NCI-H128 (cell line): Measurements from ENCODE around the gene UNC5CL.

Experiments used
- DNase-seq: peaks from one replicate; lab custom pipeline; 2025; ENCODE audit not compliant: unreplicated experiment; lab: John Stamatoyannopoulos, UW

Gene UNC5CL

DNA sequence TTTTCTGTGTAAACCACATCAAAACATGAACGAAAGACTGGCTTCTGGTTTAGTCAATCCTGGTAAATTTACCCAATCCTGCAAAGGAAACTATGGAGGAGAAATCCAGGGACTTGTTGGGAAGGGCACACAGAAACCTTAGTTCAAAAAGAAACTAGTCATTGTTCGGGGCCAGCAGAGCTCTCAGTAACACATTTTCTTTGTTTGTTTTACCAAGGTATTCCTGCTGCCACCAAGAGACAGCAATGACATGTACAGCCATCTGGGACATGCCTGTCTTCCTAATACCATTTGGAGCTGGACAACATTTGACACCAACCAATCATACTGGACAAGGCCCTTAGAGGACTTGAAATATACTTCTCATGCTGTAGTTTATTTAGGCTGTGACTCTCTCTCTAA, 24.9 kb upstream of the UNC5CL start:
- no peak for DNase-seq

- no peak for DNase-seq
These were observed 23.0 kb upstream of the UNC5CL start for GRCh38 chr6:41062056-41062455.

GRCh38 chr6:41061196-41061726, 22.2 kb upstream of the UNC5CL start:
- DNase-seq = no peak

DNA sequence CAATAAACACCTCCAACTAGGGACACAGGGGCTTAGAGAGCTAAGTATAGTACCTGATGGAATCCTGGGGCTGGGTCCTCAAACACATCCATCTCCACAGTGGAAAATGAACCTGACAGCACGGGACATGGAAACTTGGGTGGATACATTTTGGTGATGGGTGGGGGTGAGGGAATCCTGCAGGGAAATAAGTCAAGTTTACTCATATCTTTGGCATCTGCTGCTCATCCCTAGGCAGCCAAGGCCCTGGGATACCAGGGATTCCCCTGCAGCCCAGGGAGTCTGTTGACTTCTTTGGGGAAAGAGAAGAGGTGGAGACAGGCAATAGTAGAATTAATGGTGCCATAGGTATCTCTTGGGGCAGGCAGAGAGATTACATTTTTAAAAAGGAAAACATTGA, 20.5 kb upstream of the UNC5CL start:
- DNase-seq = no peak

- no peak for DNase-seq
These were observed 19.8 kb upstream of the UNC5CL start for GRCh38 chr6:41058783-41059181.

GRCh38 chr6:41056768-41057490, 17.9 kb upstream of the UNC5CL start:
- no peak for DNase-seq

- DNase-seq = no peak
These were observed 16.1 kb upstream of the UNC5CL start for GRCh38 chr6:41055149-41055548.

- no peak for DNase-seq
These were observed 15.5 kb upstream of the UNC5CL start for GRCh38 chr6:41054511-41054910.

DNA sequence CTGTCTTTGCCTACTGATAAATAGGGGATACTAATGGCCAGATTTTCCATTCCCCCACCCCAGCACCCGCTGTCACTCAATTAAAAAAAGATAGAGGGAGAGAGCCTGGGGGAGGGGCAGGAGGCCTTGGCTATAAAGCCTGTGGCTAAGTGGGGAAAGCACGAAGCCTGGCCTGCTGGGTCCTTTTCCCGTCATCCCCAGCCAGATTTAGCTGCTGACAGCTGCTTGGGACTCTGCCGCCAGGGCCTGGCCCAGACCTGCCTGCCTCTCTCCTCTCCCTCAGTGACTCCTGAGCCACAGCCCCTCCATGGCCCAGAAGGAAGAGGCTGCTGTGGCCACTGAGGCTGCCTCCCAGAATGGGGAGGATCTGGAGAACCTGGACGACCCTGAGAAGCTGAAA, 14.0 kb upstream of the UNC5CL start, which contains the start of gene APOBEC2:
Gene APOBEC2 (plus strand): TSS at position 162 of the 400 bp plus-strand sequence. CDS start 146 bp downstream, at position 308.
- DNase-seq = no peak

GRCh38 chr6:41051873-41052272, 12.9 kb upstream of the UNC5CL start:
- no peak for DNase-seq

DNA sequence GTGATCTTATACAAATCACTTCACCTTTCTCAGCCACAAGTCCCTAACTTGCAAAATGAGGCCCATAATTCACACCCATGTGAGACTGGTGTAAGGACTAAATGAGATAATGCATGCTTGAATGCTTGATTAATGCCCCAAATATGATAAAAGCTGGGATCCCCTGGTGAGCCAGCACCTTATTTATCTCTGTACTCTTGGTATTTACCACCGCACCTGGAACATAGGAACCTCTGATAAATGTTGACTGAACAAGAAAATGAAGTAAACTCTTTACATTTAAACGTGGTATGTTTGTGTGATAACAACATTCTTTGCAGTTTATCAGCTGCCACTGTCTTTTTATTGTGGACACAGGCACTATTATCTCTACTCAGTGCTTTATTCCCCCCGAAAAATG, 11.5 kb upstream of the UNC5CL start:
- DNase-seq = no peak

- DNase-seq = no peak
These were observed 10.9 kb upstream of the UNC5CL start for GRCh38 chr6:41049955-41050354.

- DNase-seq = no peak
These were observed 10.5 kb upstream of the UNC5CL start for GRCh38 chr6:41049521-41049920.

- DNase-seq = no peak
These were observed 9.0 kb upstream of the UNC5CL start for GRCh38 chr6:41047745-41048732.

GRCh38 chr6:41047306-41047705, 8.3 kb upstream of the UNC5CL start:
- no peak for DNase-seq

DNA sequence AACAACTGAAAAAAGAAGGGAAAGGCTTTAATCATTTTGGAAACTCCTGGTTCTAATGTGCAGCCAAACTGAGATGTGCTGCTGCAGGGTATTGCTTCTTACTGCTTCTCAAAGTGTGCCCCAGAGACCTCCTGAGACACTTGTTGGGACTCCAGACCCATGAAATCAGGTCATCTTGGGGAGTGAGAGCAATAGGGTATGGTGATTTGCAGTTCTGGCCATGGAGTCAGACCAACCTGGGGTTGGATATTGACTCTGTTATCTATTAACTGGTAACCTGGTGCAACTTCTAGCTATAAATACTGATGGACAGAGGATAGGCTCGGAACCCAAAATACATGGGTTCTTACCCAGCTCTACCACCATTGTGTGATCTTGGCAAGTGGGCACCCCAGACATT, 7.1 kb upstream of the UNC5CL start:
- DNase-seq = no peak

DNA sequence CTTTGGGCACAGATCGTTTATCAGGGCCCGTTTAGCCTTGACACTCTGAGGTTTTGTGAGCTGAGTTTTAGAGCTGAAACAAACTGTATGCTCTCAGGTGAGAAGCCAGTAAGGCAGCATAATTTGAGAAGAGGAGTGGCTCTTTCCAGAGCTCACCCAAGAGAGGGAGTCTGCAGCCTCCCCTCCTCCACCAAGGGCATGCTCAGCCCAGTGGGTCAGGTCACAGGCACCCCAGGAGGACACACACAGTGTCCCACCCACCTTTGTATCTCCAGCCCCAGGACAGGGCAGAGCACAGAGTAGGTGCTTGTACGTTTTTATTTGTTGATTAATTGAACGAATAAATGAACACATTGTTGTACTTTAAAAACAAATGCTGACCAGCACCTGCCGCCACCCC, 6.6 kb upstream of the UNC5CL start:
- no peak for DNase-seq

DNA sequence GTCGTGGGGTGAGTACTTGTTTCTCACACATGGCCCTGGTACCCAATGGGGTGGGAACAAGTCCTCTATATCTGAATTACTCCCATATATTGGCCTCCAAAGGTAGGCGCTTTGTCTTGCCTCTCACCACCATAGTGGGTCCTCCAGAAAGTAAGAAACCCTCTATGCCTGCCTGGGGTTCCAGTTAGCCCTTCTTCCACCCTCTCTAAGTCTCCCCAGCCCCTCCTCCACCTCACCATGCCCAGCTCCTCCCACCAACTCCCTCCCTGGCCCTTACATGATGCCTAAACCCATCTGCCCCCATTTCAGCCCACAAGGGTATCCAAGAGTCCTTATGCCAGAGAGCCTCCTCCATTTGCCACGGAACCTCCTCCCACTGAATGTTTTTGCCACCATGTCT, 4.1 kb upstream of the UNC5CL start:
- DNase-seq = no peak

- no peak for DNase-seq
These were observed 3.4 kb upstream of the UNC5CL start, which contains the start of gene TSPO2 for GRCh38 chr6:41042226-41043055. TSS of gene TSPO2 (plus strand) at chr6:41042467. CDS start at chr6:41042986, 519 bp downstream.

DNA sequence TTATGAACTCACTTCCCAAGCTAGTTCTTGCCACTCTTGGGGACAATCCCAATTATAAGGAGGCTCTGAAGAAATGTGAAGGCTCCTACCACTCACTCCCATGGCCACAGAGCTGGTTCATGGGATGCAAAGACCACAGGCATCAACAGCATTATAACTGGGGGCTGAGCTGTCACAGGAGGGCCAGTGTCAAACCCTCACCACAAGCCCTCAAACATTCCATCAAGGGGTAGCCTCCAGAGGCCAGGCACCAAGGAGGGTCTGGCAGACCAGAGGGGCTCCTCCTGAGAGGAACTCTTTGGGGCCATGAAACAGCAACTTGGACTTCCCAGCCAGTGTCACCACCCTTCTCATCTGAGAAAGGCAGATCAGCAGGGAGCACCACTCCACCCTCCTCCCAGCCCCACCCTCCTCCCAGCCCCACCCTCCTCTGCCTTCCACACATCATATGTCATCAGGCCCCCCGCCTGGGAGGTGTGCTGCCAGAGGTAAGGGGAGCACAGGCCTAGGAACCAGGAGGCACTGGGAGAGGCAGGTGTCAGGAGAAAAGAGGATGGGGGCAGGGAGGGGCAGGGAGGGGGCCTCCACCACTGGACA, 2.0 kb upstream of the UNC5CL start:
- no peak for DNase-seq
